ENCODE measurements around the gene DOCK2.

The DOCK2 gene

DNA sequence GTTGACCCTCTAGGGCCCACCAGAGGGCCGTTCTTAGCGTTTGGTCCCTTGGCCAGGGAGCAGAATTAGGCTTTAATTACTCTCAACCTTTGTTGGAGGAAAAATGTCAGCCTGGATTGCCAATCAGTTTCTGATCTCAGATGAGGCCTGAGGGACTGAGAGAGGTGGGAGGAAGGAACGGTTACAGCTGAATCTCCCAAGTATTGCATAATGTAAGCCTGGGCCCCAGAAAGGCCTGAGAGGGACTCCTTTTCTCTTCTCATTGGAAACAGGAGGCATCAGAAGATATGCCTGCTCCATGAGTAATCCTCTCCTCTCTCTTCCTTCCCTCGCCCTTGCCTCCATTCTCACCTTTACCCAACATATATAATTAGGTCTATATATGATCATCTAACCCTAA, 237.5 kb downstream of the DOCK2 start:
- no peak for DNase-seq

DNA sequence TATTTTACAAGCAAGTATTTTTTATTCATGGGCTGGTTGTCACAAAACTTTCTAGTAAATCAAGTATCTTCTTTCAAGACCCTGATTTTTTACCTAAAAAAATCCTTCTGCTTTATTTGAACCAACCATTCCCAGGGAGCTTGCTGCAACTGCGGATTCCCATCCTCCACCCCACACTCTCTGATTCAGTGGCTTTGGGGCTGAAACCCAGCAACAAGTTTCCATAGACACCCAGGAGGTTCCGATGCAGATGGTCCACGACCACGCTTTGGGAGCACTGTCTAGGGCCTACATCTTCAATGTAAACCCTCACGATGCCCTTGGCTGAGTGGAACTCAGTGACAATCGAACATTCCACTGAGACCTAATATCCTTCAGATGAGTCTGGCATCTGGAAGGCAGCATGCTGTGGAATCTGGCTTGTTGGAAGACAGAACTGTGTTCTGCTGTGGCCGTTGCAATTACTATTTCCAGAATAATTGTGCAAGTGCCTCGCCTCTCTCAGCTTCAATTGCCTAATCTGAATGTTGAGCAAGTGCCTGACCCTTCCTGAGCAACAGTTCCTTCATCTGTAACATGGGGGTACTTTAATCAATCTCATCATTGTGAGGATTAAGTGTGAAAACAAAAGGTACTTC, 238.1 kb downstream of the DOCK2 start:
- DNase-seq: no peak

DNA sequence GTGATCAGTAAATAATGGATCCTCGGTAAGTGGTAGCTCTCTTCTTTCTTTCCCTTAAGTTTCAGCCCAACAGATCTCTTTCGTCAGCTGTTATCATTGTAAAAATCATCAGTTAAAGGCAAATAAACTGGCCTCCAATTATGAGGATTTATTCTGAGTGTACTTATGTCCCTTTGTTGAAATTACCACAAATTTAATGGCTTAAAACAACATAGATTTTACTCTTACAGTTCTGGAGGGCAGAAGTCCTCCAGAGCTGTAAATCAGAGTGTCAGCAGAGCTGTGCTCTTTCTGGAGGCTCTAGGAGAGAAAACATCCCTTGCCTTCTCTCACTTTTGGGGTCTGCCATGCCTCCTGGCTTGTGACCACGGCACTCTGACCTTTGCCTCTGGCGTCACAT, 238.7 kb downstream of the DOCK2 start:
- no peak for DNase-seq

GRCh38 chr5:169876386-169876785, 239.3 kb downstream of the DOCK2 start:
- no peak for DNase-seq

- no peak for DNase-seq
Observed at GRCh38 chr5:169880012-169880663, 243.1 kb downstream of the DOCK2 start.

DNA sequence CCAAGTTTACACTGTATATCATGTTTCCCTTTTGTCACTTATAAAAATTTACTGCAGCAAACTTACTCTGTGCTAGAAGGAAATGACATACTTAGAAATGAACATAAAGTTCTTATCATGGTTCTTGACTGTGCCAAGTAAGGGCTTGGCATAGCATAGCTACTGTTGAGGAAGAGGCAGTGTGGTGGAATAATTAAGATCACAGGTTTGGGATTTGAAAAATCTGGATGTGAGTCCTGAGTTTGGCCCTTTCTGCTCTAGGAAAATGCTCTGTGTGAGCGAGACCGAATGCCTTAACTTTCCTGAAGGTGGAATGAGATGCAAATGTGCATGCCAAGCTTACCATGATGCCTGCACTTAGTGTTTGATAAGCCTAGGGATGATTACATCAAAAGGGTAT, 243.7 kb downstream of the DOCK2 start:
- no peak for DNase-seq

DNA sequence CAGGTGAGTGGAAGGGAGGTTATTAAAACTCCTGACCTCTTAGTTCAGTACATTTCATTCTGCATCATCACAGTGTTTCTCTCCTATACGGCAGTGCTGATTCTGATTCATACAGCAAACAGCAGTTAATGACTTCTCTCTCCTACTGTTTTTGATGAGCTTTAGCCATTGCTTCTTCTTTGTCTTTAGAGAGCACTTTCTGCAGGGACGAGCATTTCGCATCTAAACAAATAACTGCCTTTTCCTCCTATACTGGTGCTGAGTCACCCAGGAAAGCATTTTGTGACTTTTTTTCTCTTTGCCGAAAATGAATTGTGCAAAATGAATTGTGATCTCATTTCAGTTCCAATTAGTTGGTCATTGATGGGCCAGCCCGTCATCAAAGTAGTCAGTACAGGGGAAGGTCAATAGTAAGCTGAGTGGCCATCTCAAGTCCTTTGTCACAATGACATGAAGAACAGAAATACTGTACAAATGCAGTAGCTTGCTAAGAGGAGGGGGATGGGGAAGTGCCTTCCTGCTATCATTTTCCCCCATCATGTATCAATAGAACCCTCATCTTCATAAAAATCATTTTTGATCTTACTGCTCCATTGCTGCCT, 244.7 kb downstream of the DOCK2 start:
- DNase-seq: no peak

DNA sequence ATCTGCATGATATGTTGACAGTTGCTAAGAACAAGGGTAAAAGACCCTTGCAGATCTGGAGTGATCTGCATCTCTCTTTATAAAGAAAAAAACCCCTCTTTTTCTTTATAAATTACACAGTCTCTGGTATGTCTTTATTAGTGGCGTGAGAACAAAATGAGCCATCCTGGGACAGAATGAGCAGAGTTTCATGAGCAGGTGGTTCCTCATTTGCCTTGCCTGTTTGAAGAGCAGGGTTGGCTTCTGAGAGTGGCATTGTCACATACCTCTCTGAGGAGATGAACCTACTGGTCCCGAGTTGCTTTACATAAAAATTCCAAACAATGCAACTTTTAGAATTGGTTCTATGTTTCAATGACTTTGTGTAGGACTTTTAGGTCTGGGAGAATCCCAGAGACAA, 249.0 kb downstream of the DOCK2 start:
- DNase-seq: no peak

GRCh38 chr5:169886677-169887076, 249.6 kb downstream of the DOCK2 start:
- no peak for DNase-seq

- DNase-seq: no peak
Observed at GRCh38 chr5:169889572-169889971, 252.5 kb downstream of the DOCK2 start.

GRCh38 chr5:169893010-169893409, 255.9 kb downstream of the DOCK2 start:
- DNase-seq: no peak

GRCh38 chr5:169893571-169893970, 256.5 kb downstream of the DOCK2 start:
- no peak for DNase-seq

- DNase-seq: no peak
Observed at GRCh38 chr5:169895926-169896325, 258.9 kb downstream of the DOCK2 start.

- DNase-seq: no peak
Observed at GRCh38 chr5:169897481-169897880, 260.4 kb downstream of the DOCK2 start.

- DNase-seq: no peak
Observed at GRCh38 chr5:169901896-169902295, 264.8 kb downstream of the DOCK2 start.

GRCh38 chr5:169904059-169904458, 267.0 kb downstream of the DOCK2 start:
- DNase-seq: no peak

- no peak for DNase-seq
Observed at GRCh38 chr5:169904508-169904907, 267.4 kb downstream of the DOCK2 start.

DNA sequence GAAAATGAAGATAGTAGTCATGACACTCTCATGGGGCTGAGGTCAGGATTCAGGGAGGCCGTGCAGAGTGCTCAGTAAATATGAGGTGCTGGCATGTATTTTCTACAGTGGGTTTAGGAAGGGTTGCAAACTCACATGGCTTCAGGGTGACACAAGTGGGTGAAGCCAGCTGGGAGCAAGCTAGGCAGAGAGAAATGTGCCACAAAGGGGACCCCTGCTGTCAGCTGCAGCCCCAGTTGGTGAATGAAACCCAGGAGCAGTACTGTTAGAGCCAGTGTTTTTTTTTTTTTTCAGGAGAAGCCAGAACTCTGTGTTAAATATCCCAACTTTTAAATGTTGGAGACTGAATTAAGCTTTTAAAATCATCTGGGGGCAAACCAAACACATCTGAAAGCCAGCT, 267.9 kb downstream of the DOCK2 start:
- no peak for DNase-seq

- DNase-seq: no peak
Observed at GRCh38 chr5:169906745-169907649, 269.9 kb downstream of the DOCK2 start.

DNA sequence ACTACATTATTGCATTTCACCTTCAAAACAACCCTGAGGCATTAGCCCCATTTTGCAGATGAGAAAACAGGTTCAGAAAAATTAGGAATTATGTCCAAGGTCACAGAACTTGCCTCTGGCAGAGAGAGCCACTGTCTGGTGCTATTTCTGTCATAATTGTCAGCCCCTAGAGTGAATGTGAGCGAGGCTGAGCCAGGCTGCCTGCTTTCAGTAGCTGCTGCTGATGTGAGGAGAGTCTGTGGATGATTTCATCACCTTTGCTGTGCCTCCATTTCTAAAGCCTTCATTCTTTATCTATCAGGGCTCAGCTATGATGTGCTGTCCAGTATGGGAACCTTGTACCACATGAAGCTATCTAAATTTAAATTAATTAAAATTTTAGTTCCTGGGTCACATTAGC, 271.8 kb downstream of the DOCK2 start:
- DNase-seq: no peak

- DNase-seq: no peak
Observed at GRCh38 chr5:169909945-169910344, 272.9 kb downstream of the DOCK2 start.

DNA sequence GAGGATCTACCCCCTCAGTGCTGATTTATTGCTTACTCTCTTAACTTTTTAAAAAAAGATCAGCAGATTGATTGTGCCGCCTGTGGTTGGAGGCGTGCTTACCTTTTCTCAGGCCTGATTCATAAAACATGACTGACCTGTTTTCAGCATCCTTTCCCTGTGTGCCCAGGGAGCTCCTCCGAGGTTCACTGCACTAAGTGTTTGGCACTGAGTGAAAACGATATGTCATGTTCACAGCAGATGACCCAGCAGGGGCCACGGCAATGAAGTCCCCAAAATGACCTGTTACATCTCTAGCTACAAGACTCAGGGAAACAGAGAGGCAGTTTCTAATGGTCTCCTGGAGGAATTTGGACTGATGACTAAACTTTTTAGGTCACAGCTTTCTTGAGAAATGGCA, 273.3 kb downstream of the DOCK2 start:
- no peak for DNase-seq

DNA sequence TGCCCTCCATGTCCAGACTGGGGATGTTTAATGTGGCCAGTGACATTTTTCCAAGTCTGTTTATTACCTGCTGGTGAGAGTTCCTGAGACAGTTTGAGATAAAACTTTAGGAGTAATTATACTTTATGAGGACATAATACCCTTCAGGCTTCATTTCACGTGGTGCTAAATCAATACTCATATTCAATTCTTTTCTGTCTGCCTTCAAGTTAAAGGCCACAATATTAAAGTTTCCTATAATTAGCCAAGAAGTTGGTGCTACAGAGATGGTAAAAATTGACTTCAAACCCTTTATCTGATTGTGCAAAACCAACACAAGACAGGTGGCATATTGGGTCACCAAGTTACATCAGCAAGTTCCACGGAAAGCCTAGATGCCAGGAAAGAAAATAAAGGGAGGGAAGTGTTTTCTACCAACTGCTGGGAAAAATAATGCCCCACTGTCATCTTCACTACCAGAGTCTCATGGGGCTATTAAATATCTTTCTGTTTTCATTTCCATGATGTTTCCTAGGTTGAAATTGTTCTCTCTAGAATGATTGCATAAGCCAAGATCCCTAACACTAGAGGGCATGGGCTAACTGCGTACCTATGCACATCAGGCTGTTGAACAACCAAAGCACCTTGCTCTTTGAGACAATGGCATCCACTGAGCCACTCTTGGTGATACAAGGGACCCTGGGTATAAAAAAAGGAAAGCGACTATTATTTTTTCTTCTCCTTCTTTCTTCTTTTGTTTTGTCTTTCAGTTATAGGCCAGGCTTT, 274.6 kb downstream of the DOCK2 start:
- DNase-seq: no peak

Data from NCI-H510A (cell line).